HG03064 (cell line): ENCODE measurements around the gene PROSER3.

ENCODE experiments used
- ATAC-seq: cut with Tn5 transposase; IDR thresholded peaks from one replicate; pipeline ENCODE4 v1.9.1; 2021; ENCODE audit warnings: low read depth; ENCODE audit not compliant: unreplicated experiment

Gene PROSER3

GRCh38 chr19:35736913-35737886, 20.8 kb upstream of the PROSER3 start:
- ATAC-seq: no peak

- no peak for ATAC-seq
These were observed 19.7 kb upstream of the PROSER3 start for GRCh38 chr19:35738021-35738886.

GRCh38 chr19:35738887-35739229, 19.1 kb upstream of the PROSER3 start:
- no peak for ATAC-seq

- ATAC-seq: no peak
These were observed 18.5 kb upstream of the PROSER3 start for GRCh38 chr19:35739275-35740107.

- ATAC-seq: peak; percentile 7
These were observed 17.9 kb upstream of the PROSER3 start for GRCh38 chr19:35740108-35740422.

GRCh38 chr19:35740423-35741202, 17.4 kb upstream of the PROSER3 start:
- ATAC-seq: peak; percentile 48

GRCh38 chr19:35741203-35741515, 16.8 kb upstream of the PROSER3 start:
- no peak for ATAC-seq

GRCh38 chr19:35742121-35742724, 15.8 kb upstream of the PROSER3 start, which contains the start of gene IGFLR1:
Gene IGFLR1 (minus strand): TSS chr19:35742452. CDS start chr19:35741180, 1,272 bp downstream.
- ATAC-seq: no peak

- no peak for ATAC-seq
These were observed 14.1 kb upstream of the PROSER3 start for GRCh38 chr19:35743640-35744429.

GRCh38 chr19:35744430-35745327, 13.3 kb upstream of the PROSER3 start:
- ATAC-seq: no peak

GRCh38 chr19:35745328-35746086, 12.5 kb upstream of the PROSER3 start, which contains the start of the genes PSENEN and U2AF1L4:
Gene PSENEN (plus strand): TSS chr19:35745651. CDS start chr19:35745931, 280 bp downstream.
Gene U2AF1L4 (minus strand): TSS chr19:35745418. CDS start chr19:35745391, 27 bp downstream.
- peak; percentile 35 for ATAC-seq

GRCh38 chr19:35746087-35746462, 11.9 kb upstream of the PROSER3 start:
- ATAC-seq: no peak

GRCh38 chr19:35746531-35746930, 11.4 kb upstream of the PROSER3 start:
- ATAC-seq: no peak

- peak; percentile 52 for ATAC-seq
These were observed 9.6 kb upstream of the PROSER3 start, which contains the start of gene LIN37 for GRCh38 chr19:35748106-35749020. Gene LIN37 (plus strand): TSS chr19:35748576. CDS start chr19:35748725, 149 bp downstream.

- ATAC-seq: no peak
These were observed 7.8 kb upstream of the PROSER3 start for GRCh38 chr19:35750167-35750566.
